Measurements from ENCODE around the gene ABCA13.
A peak's percentile ranks its signal among the peaks of the same experiment; 100 is the strongest.

ABCA13 gene

GRCh38 chr7:48171202-48171601 lies at the start of gene ABCA13:
TSS of gene ABCA13 (plus strand) at chr7:48171458. CDS start at chr7:48171484, 26 bp downstream.
- DNase-seq, result no peak
- no peak within 1 kb of the TSS for H3K27ac ChIP-seq
- no peaks in the 10 kb centered on the region for H3K27me3 ChIP-seq (ENCODE audit: insufficient read depth, low read depth, severe bottlenecking)
- H3K36me3 ChIP-seq, result no peaks in the 10 kb centered on the region
- TF ChIP-seq CTCF (IDR thresholded peaks at IDR 0.05; ENCODE audit: low read depth, low read length), result no peak
- no peak within 1 kb of the TSS for H3K4me3 ChIP-seq (ENCODE audit: low read depth, low read length)
- no peaks in the 10 kb centered on the region for H3K9me3 ChIP-seq (ENCODE audit: severe bottlenecking)

- DNase-seq, result no peak
- no peak overlapping the region for H3K27ac ChIP-seq
- no peaks in the 10 kb centered on the region for H3K36me3 ChIP-seq
- H3K9me3 ChIP-seq (ENCODE audit: severe bottlenecking), result peaks cover 2% of the 10 kb centered on the region
- TF ChIP-seq CTCF (IDR thresholded peaks at IDR 0.05; ENCODE audit: low read depth, low read length), result no peak
- no peak overlapping the region for H3K4me3 ChIP-seq (ENCODE audit: low read depth, low read length)
- no peaks in the 10 kb centered on the region for H3K27me3 ChIP-seq (ENCODE audit: insufficient read depth, low read depth, severe bottlenecking)
These were observed 45.2 kb upstream of the ABCA13 start for GRCh38 chr7:48126037-48126436.

GRCh38 chr7:48130658-48131108 lies 40.6 kb upstream of the ABCA13 start:
- Histone ChIP-seq H3K27ac (no peak overlapping the region), H3K36me3 (no peaks in the 10 kb centered on the region), H3K27me3 (ENCODE audit: insufficient read depth, low read depth, severe bottlenecking) (no peaks in the 10 kb centered on the region), H3K9me3 (ENCODE audit: severe bottlenecking) (peaks cover 2% of the 10 kb centered on the region), H3K4me3 (ENCODE audit: low read depth, low read length) (no peak overlapping the region)
- no peak for DNase-seq
- no peak for TF ChIP-seq CTCF (IDR thresholded peaks at IDR 0.05; ENCODE audit: low read depth, low read length)

GRCh38 chr7:48132792-48133191 lies 38.5 kb upstream of the ABCA13 start:
- Histone ChIP-seq H3K27me3 (ENCODE audit: insufficient read depth, low read depth, severe bottlenecking) (no peaks in the 10 kb centered on the region), H3K36me3 (no peaks in the 10 kb centered on the region), H3K9me3 (ENCODE audit: severe bottlenecking) (no peaks in the 10 kb centered on the region), H3K27ac (no peak overlapping the region), H3K4me3 (ENCODE audit: low read depth, low read length) (no peak overlapping the region)
- no peak for TF ChIP-seq CTCF (IDR thresholded peaks at IDR 0.05; ENCODE audit: low read depth, low read length)
- no peak for DNase-seq

- no peak for DNase-seq
- Histone ChIP-seq H3K27me3 (ENCODE audit: insufficient read depth, low read depth, severe bottlenecking) (no peaks in the 10 kb centered on the region), H3K36me3 (no peaks in the 10 kb centered on the region), H3K4me3 (ENCODE audit: low read depth, low read length) (no peak overlapping the region), H3K9me3 (ENCODE audit: severe bottlenecking) (peaks cover 2% of the 10 kb centered on the region), H3K27ac (no peak overlapping the region)
- peak; percentile 37; the same call in 1 of the 2 replicates for TF ChIP-seq CTCF (IDR thresholded peaks at IDR 0.05; ENCODE audit: low read depth, low read length)
These were observed 31.8 kb upstream of the ABCA13 start for GRCh38 chr7:48139459-48139858.

GRCh38 chr7:48140001-48140681 lies 31.1 kb upstream of the ABCA13 start:
- no peak overlapping the region for H3K27ac ChIP-seq
- H3K36me3 ChIP-seq, result no peaks in the 10 kb centered on the region
- TF ChIP-seq CTCF (IDR thresholded peaks at IDR 0.05; ENCODE audit: low read depth, low read length), result no peak
- no peak overlapping the region for H3K4me3 ChIP-seq (ENCODE audit: low read depth, low read length)
- DNase-seq, result no peak
- peaks cover 2% of the 10 kb centered on the region for H3K9me3 ChIP-seq (ENCODE audit: severe bottlenecking)
- no peaks in the 10 kb centered on the region for H3K27me3 ChIP-seq (ENCODE audit: insufficient read depth, low read depth, severe bottlenecking)

Measured in WERI-Rb-1 (cell line).